Osteoblast (primary cell): ENCODE results near the gene SSRP1. TPM values are rescaled to one million over a fixed set of nuclear protein-coding genes. Genes with fewer than 3 reads are reported as not detected.

Experiments used
- DNase-seq: peaks from one replicate; pipeline ENCODE4 v3.0.0; 2011; ENCODE audit warnings: low spot score, mixed read lengths; ENCODE audit not compliant: insufficient read length; ENCODE audit errors: missing footprints
- H2AFZ ChIP-seq: 2 replicates; pipeline ENCODE4 v1.6.0; 2011; ENCODE audit warnings: mild to moderate bottlenecking, low read length
- H3K27ac ChIP-seq: 2 replicates; pipeline ENCODE4 v1.5.1; 2011; ENCODE audit warnings: mild to moderate bottlenecking, low read depth, low read length, moderate library complexity
- H3K27me3 ChIP-seq: 2 replicates; pipeline ENCODE4 v1.6.0; 2012; ENCODE audit warnings: mild to moderate bottlenecking, control low read depth, inconsistent platforms, low read length, moderate library complexity; ENCODE audit not compliant: insufficient read depth
- H3K36me3 ChIP-seq: 2 replicates; pipeline ENCODE4 v1.5.1; 2011; ENCODE audit warnings: mild to moderate bottlenecking, low read length, control low read depth, moderate library complexity; ENCODE audit not compliant: insufficient read depth
- H3K4me1 ChIP-seq: 2 replicates; pipeline ENCODE4 v1.5.1; 2011; ENCODE audit warnings: mild to moderate bottlenecking, low read length, control low read depth, moderate library complexity; ENCODE audit not compliant: insufficient read depth
- H3K4me2 ChIP-seq: 2 replicates; pipeline ENCODE4 v1.6.0; 2011; ENCODE audit warnings: mild to moderate bottlenecking, low read length; ENCODE audit not compliant: insufficient read depth
- H3K4me3 ChIP-seq: fragments of 200-600 bp; sonication (generic); 3 replicates; pipeline ENCODE4 v1.5.1; 2012; ENCODE audit warnings: mild to moderate bottlenecking, low read length, inconsistent platforms; ENCODE audit not compliant: insufficient read depth
- H3K79me2 ChIP-seq: 2 replicates; pipeline ENCODE4 v1.6.0; 2012; ENCODE audit warnings: mild to moderate bottlenecking, low read length, control low read depth, inconsistent platforms; ENCODE audit not compliant: insufficient read depth
- H3K9me3 ChIP-seq: 2 replicates; pipeline ENCODE4 v1.5.1; 2011; ENCODE audit warnings: low read depth, low read length, control low read depth
- H4K20me1 ChIP-seq: 2 replicates; pipeline ENCODE4 v1.6.0; 2012; ENCODE audit warnings: mild to moderate bottlenecking, low read length, control low read depth; ENCODE audit not compliant: insufficient read depth
- total RNA-seq: library from RNA; depleted of rRNA; stranded (reverse); fragments of >200 nt; gene quantifications from 2 replicates; pipeline ENCODE4 v1.2.3, GENCODE V29; 2012
- TF ChIP-seq, protein P1 (sequence below): IDR thresholded peaks from 2 replicates; pipeline ENCODE4 v1.5.1; 2011; ENCODE audit warnings: mild to moderate bottlenecking, low read depth, low read length, moderate library complexity; ENCODE audit errors: extremely low read depth

Gene SSRP1
- total RNA-seq, 1 donor = 55.4 TPM

DNA sequence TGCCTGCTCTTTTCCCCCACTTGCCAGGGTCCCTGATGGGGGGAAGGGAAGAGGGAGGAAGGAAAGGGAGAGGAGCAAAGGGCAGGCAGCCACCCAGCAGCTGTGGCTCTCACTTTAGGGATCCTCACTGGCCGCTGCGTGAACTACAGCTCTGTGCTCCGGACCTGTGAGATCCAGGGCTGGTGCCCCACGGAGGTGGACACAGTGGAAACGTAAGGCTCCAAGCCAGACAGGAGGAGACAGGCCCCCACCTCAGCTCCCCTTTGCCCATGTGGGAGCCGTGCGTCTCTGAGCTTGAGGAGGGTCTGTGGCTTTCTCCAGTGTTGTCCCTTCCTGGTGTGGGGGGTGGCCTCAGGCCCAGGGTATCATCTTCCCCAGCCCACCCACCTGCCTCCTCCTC is 12.4 kb upstream of the SSRP1 start:
- Histone ChIP-seq H4K20me1 (no peaks in the 10 kb centered on the region), H3K4me3 (no peak overlapping the region), H3K36me3 (no peaks in the 10 kb centered on the region), H3K27me3 (peaks cover 9% of the 10 kb centered on the region), H3K4me2 (no peak overlapping the region), H3K27ac (no peak overlapping the region), H3K79me2 (no peaks in the 10 kb centered on the region), H3K9me3 (peaks cover 2% of the 10 kb centered on the region), H2AFZ (no peak overlapping the region), H3K4me1 (peaks cover 5% of the 10 kb centered on the region)
- TF ChIP-seq, protein P1, sequence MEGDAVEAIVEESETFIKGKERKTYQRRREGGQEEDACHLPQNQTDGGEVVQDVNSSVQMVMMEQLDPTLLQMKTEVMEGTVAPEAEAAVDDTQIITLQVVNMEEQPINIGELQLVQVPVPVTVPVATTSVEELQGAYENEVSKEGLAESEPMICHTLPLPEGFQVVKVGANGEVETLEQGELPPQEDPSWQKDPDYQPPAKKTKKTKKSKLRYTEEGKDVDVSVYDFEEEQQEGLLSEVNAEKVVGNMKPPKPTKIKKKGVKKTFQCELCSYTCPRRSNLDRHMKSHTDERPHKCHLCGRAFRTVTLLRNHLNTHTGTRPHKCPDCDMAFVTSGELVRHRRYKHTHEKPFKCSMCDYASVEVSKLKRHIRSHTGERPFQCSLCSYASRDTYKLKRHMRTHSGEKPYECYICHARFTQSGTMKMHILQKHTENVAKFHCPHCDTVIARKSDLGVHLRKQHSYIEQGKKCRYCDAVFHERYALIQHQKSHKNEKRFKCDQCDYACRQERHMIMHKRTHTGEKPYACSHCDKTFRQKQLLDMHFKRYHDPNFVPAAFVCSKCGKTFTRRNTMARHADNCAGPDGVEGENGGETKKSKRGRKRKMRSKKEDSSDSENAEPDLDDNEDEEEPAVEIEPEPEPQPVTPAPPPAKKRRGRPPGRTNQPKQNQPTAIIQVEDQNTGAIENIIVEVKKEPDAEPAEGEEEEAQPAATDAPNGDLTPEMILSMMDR = no peak
- peak; percentile 23 for DNase-seq

DNA sequence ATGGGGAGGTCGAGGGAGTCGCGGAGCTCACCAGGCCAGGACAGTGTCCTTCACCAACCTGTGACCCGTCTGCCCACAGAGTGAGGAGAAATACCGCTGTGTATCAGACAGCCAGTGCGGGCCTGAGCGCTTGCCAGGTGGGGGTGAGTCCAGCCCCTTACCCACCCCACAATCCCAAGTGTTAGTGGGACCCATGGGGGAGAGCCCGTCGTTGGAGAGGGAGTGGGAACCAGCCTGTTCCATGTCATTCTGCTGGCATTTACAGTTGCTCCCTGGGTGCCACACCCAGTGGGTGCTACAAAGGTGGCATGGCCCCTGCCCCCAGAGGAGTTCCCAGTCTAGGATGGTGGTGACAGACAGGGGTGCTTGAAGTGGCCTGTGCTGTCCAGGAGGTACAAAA is 11.6 kb upstream of the SSRP1 start:
- H3K27me3 ChIP-seq = peaks cover 5% of the 10 kb centered on the region
- peaks cover 5% of the 10 kb centered on the region for H3K4me1 ChIP-seq
- no peaks in the 10 kb centered on the region for H4K20me1 ChIP-seq
- H3K4me3 ChIP-seq = no peak overlapping the region
- peak; percentile 46 for DNase-seq
- no peak overlapping the region for H3K27ac ChIP-seq
- H3K79me2 ChIP-seq = no peaks in the 10 kb centered on the region
- H3K9me3 ChIP-seq = peaks cover 2% of the 10 kb centered on the region
- TF ChIP-seq, protein P1 = no peak
- no peaks in the 10 kb centered on the region for H3K36me3 ChIP-seq
- no peak overlapping the region for H3K4me2 ChIP-seq
- H2AFZ ChIP-seq = no peak overlapping the region

DNA sequence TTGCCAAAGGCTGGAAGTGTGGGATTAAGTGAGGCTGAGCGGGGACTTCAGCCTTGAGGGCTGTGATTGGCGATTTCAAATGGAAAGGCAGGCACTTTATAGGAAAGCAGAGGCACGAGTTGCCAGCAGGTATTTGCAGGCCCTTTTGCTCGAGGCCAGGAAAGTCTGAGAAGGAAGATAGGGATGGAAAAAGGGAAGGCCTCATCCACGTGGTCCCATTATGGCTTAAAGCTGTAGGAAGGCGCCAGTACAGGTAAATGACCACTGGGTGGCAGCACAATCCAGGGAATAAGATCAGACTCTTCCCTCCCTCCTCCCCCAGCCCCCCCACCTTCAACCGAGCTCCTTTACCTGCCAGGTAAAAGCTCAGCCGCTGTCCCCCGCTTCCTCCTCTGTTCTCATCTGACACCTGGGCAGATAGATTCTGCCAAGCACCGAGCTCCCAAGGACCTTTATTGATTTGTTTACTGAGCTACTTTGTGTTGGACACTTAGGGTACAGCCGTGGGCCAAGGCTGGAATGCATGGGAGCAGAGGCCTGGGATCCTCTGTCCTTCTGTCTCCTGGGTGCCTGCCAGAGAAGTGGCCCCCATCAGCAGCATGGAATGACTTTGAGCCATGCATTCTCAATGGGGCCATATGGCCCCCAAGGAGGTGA is 10.0 kb upstream of the SSRP1 start:
- H3K27ac ChIP-seq = no peak overlapping the region
- no peak overlapping the region for H3K4me2 ChIP-seq
- no peaks in the 10 kb centered on the region for H3K36me3 ChIP-seq
- no peaks in the 10 kb centered on the region for H4K20me1 ChIP-seq
- no peaks in the 10 kb centered on the region for H3K9me3 ChIP-seq
- peak; percentile 97 for DNase-seq
- TF ChIP-seq, protein P1 = peak; percentile 61
- no peaks in the 10 kb centered on the region for H3K79me2 ChIP-seq
- no peaks in the 10 kb centered on the region for H3K27me3 ChIP-seq
- H3K4me1 ChIP-seq = peaks cover 5% of the 10 kb centered on the region
- no peak overlapping the region for H3K4me3 ChIP-seq
- peak overlapping the region; percentile 90 for H2AFZ ChIP-seq

DNA sequence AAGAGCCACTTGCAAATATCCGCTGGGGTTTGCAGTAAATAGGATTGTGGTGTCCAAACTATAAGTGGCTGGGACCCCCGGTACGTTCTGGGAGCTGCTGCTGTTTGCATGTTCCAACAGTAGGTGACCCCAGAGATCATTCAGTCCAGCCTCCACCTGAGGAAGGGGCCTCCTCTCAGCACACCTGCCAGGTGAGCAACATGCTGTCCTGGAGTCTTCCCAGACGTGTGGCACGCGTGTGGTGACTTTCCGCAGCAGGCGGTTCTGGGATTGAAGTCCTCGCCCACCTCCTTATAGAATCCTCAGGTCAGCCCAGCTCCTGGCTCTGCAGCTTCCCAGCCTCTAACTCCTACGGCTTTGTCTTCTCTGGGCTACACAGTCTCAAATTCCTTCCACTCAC is 9.1 kb upstream of the SSRP1 start:
- H3K27ac ChIP-seq = no peak overlapping the region
- H3K9me3 ChIP-seq = no peaks in the 10 kb centered on the region
- TF ChIP-seq, protein P1 = no peak
- H3K4me3 ChIP-seq = no peak overlapping the region
- peaks cover 5% of the 10 kb centered on the region for H3K4me1 ChIP-seq
- DNase-seq = no peak
- peaks cover 4% of the 10 kb centered on the region for H3K27me3 ChIP-seq
- H3K4me2 ChIP-seq = no peak overlapping the region
- H3K36me3 ChIP-seq = no peaks in the 10 kb centered on the region
- H2AFZ ChIP-seq = peak overlapping the region; percentile 90
- no peaks in the 10 kb centered on the region for H3K79me2 ChIP-seq
- H4K20me1 ChIP-seq = no peaks in the 10 kb centered on the region
